HEK293T (cell line): ENCODE measurements around the gene SEZ6.

ENCODE experiments used
- ARNT ChIP-seq: fragments of 450-650 bp; IDR thresholded peaks from 2 replicates; pipeline ENCODE4 v1.6.1; 2017; ENCODE audit warnings: mild to moderate bottlenecking
- ELF4 ChIP-seq: fragments of 450-650 bp; IDR thresholded peaks from 2 replicates; pipeline ENCODE4 v1.6.1; 2017; ENCODE audit warnings: antibody characterized with exemption
- FOXK2 ChIP-seq: fragments of 450-650 bp; IDR thresholded peaks from 2 replicates; pipeline ENCODE4 v1.6.1; 2016; ENCODE audit warnings: mild to moderate bottlenecking
- SP1 ChIP-seq: fragments of 450-650 bp; IDR thresholded peaks from 2 replicates; pipeline ENCODE4 v1.6.1; 2017
- SUZ12 ChIP-seq: fragments of 450-650 bp; IDR thresholded peaks from 2 replicates; pipeline ENCODE4 v1.6.1; 2016; ENCODE audit warnings: mild to moderate bottlenecking
- TARDBP ChIP-seq: fragments of 450-650 bp; IDR thresholded peaks from 2 replicates; pipeline ENCODE4 v1.6.1; 2016

- TF ChIP-seq ELF4, result no peak
- no peak for TF ChIP-seq ARNT
- TF ChIP-seq TARDBP, result no peak
- no peak for TF ChIP-seq FOXK2
- no peak for TF ChIP-seq SP1
- no peak for TF ChIP-seq SUZ12
Measured at GRCh38 chr17:28968914-28969295, 36.9 kb downstream of the SEZ6 start.
